Pons (tissue), 1 donor: ENCODE results near the gene MACROD2.

Experiments used
- DNase-seq: peaks from one replicate; pipeline ENCODE4 v3.0.0-alpha.2; 2016; ENCODE audit warnings: low spot score

The MACROD2 gene

GRCh38 chr20:14817101-14817500 is 821.8 kb downstream of the MACROD2 start:
- no peak for DNase-seq

GRCh38 chr20:14820771-14821170 is 825.5 kb downstream of the MACROD2 start:
- DNase-seq = no peak

GRCh38 chr20:14821251-14821650 is 825.9 kb downstream of the MACROD2 start:
- DNase-seq = no peak

DNA sequence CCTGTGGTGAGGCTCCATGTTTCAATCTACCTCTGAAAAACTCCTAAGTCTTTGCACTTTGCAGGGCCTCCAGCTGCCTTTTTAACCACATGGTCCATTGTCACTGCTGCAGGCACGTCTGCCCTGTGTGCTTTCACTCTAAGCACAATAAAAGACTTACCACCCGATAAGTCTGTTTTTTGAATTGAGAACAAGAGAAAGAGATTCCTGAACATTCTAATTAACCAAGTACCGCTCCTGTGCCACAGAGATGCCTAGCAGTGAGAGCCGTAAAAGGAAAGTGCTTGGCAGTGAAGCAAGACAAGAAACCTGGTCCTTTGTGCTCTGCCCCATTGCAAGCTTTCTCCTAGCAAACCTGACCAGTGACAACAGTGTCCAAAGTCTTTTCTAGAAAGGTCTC is 829.7 kb downstream of the MACROD2 start:
- DNase-seq = no peak

- peak; percentile 8 for DNase-seq
Observed at GRCh38 chr20:14826543-14827313, 831.4 kb downstream of the MACROD2 start.

- DNase-seq = no peak
Observed at GRCh38 chr20:14828459-14828858, 833.1 kb downstream of the MACROD2 start.

- DNase-seq = no peak
Observed at GRCh38 chr20:14829906-14830305, 834.6 kb downstream of the MACROD2 start.

DNA sequence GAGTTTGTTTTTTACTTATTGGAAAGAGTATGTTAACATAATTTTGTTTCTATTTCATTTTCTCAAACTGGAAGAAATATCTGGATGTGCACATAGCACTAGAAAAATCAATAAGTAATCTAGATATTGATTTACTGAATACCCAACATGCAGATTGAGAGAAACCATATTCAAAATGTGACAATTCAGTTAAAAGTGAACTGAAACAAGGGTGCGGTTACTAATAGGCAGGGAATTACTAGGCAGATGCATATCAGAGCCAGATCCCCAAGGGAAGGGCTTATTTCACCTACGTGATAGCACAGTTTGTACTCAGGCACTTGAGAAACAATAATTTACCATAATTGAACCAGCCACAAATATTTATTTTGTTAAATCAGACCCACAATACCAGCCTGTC is 835.1 kb downstream of the MACROD2 start:
- no peak for DNase-seq

DNA sequence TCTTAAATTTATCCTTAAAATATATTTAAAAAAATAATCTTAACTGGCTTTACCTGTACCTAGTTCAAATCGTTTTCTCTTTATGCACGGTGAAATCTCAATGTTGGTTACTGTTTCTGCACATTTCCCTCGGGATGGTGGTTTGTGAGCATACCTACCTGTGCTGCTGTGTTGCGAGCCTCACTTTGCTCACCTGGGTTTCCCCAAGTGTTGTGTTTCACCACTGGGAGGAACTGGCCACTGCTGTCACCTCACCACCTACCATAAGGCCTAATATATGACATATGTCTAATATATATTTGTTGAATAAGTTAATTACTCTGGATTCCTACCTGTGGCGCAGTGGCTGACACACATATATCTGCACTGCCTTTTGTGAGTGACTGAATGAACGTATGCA is 835.6 kb downstream of the MACROD2 start:
- no peak for DNase-seq

GRCh38 chr20:14832630-14833029 is 837.3 kb downstream of the MACROD2 start:
- no peak for DNase-seq

DNA sequence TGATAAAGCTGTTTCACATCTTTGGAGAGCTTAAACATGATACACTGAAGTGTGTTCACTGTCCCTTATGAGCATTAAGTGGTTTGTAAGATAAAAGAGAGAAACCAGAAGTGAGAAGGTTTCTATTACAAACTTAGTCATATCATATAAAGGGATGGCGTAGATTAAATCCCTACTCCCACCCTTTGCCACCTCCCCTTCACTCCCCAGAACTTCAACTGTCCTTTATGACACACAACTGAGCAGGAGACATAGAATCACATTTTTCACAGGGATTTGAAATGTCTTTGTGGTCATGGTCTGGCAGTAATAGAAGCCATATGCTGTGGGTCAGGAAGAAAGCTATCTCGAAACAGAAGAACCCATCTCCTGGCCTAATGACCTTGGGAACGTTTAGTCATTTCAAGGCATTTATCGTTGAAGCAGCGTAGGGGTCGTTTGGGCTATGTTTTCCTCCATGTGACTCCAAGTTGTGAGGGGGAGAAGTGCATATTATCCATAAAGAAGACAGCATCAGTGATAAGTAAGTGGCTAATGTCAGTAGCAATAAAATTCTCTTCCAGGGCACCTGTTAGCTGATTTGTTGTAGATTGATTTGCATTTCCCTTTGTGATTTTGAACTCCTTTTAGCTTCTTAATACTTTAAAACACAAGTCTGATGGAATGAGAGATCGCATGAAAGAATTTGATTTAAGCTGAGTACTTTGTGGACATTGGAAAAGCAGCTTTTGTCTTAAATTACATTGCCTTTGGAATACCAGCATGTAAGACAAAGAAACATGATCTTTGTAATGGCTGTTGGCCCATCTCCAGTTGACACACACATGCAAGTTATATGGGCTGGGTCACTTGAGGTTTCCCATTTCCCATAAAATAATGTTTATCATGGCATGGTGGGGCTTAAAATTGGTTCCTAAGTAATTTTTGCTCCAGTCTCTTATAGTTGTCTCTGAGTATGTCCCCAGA is 843.6 kb downstream of the MACROD2 start:
- DNase-seq = no peak

DNA sequence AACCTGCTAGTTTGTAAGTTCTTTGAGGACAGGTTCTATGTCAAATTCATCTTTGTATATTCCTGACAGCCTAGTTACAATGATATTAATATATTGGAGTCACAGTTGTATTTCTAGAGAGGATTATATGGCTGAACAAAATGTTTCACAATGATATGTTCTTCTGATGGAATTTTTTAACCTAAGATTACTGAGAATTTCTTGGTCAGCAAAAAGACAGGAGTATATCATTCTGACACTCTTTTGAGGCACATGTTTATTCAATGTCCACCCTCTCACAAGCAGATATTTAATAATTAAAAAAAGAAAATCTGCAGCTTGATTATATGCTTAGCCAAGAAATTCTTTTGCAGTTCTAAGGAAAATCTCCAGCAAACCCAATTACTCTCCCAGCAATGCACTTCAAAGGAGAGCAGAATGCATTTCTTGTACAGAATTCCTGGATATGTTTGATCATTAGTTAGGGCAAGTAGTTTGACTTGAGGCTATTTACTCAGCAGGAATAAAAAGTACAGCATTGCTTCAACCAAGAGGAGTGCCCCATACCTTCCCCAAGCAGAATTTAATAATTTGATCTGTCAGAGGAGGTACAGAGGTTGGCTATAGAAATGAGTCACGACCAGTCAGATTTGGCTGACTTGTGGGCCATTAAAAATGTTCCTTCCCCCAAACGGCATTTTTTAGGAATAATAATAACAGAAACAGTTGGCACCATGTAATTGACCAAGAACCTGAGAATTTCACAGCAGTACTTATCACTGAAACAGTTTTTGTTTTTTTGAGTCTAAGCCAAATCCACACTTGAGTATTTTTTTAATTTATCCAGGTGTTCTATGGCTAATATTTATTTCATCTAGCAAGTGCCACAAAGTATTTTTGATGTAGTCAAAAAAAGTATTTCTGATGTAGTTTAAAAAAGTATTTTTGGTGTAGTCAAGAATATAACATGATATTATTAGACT is 850.2 kb downstream of the MACROD2 start:
- no peak for DNase-seq

GRCh38 chr20:14848806-14849205 is 853.5 kb downstream of the MACROD2 start:
- DNase-seq = no peak

GRCh38 chr20:14853079-14853478 is 857.8 kb downstream of the MACROD2 start:
- DNase-seq = no peak

GRCh38 chr20:14855171-14855570 is 859.9 kb downstream of the MACROD2 start:
- no peak for DNase-seq

DNA sequence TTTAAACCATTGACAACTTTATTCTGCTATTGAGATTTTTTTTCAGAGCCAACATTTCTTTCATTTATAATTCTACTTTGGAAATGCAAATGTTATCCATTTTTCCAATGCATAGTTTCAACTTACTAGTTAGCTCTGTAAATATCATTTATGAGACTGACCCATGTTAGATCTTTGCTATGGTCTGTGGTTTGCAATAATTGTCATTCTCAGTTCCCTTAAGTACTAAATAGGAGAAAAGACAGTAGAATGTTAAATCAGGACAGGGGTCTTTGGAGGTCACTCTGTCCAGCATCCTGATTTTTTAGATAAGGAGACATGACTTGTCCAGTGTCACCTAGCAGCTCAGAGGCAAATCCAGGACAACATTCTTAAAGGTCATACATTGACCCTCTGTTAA is 864.3 kb downstream of the MACROD2 start:
- DNase-seq = no peak

- no peak for DNase-seq
Observed at GRCh38 chr20:14860410-14860814, 865.1 kb downstream of the MACROD2 start.

DNA sequence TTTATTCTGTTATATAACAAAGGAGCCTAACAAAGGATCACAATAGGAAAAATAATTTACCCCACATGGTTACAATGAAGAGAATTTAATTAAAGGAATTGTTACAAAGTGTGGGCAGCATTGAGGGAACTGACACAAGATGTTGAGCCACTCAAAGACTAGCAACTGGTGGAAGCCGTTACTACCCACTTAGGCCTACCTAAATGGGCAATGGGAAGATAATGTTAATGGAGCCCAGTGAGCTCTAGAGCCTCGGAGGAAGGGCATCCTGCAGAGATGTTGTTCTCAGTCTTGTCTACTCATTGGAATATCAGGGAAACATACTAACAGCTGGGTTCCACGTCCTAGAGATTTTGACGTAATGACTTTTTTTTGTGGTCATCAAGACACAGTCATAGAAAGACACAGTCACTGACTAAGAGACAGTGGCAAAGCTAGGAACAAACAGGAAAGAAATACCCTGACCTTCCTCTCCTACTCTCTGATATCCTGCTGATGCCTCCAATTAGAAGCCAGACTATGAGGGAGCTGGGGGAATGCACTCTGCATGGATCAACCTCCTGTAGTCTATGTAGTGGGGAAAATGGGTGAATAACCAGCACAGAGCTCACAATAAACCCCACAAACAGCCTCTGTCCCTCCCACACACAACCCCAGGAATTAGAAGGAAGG is 865.8 kb downstream of the MACROD2 start:
- DNase-seq = no peak

- no peak for DNase-seq
Observed at GRCh38 chr20:14865169-14865568, 869.9 kb downstream of the MACROD2 start.

- DNase-seq = no peak
Observed at GRCh38 chr20:14865731-14866130, 870.4 kb downstream of the MACROD2 start.

DNA sequence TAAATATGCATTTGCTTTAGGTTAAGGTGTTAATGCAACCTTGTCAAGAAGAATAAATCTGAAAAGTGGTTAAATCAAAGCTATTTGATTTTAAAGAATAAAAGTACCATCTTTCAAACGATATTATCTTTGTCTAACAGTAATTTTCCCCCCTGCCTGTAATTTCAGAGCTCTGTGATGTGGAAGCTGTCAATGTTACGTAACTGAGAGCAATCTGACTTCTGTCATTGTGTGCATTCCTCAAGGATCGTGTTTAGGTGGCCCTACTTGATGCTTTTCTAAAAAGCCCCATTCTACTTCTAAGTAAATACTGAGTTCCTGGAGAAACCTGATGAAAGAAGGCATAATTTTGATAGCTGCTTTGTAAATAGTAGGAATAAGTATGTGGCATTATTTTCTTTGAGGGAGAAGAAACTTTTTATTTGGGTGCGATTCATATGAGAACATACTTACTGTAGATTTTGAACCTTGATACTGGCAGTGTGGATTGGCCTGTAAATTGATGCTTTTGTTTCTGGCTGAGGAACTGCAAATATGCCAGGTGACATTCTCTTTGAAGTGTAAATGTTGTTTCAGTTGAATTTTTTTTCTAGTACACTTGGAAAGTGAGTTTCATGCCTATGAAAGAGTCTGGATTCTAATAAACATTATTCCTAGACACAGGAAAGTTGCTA is 871.7 kb downstream of the MACROD2 start:
- no peak for DNase-seq
